OCI-LY1 (cell line): ENCODE measurements around the gene MED25.

ENCODE experiments used
- H2AFZ ChIP-seq: fragments of 200-600 bp; sonication (generic), shearing (Covaris generic); 2 replicates; pipeline ENCODE4 v1.6.0; 2014; ENCODE audit warnings: antibody characterized with exemption, mild to moderate bottlenecking, low read length
- H3F3A ChIP-seq: fragments of 200-600 bp; sonication (generic), shearing (Covaris generic); 2 replicates; pipeline ENCODE4 v1.6.0; 2014; ENCODE audit warnings: mild to moderate bottlenecking, antibody characterized with exemption, low read length, moderate library complexity; ENCODE audit not compliant: insufficient read depth
- H3K27ac ChIP-seq: fragments of 200-600 bp; sonication (generic); 2 replicates; pipeline ENCODE4 v1.5.1; 2014; ENCODE audit warnings: low read length, mixed run types, mild to moderate bottlenecking, low read depth; ENCODE audit not compliant: poor library complexity, severe bottlenecking
- H3K27me3 ChIP-seq: fragments of 200-600 bp; sonication (generic); 2 replicates; pipeline ENCODE4 v1.6.0; 2014; ENCODE audit warnings: antibody characterized with exemption, mild to moderate bottlenecking, low read length, moderate library complexity; ENCODE audit not compliant: insufficient read depth
- H3K36me3 ChIP-seq: fragments of 200-600 bp; sonication (generic); 2 replicates; pipeline ENCODE4 v1.6.1; 2014; ENCODE audit warnings: mild to moderate bottlenecking, antibody characterized with exemption, low read length, moderate library complexity, mixed read lengths; ENCODE audit not compliant: insufficient read depth
- H3K4me1 ChIP-seq: fragments of 200-600 bp; sonication (generic); 2 replicates; pipeline ENCODE4 v1.5.1; 2014; ENCODE audit warnings: mild to moderate bottlenecking, low read length, moderate library complexity; ENCODE audit not compliant: insufficient read depth, severe bottlenecking
- H3K4me2 ChIP-seq: fragments of 200-600 bp; sonication (generic), shearing (Covaris generic); 2 replicates; pipeline ENCODE4 v1.6.1; 2014; ENCODE audit warnings: low read length
- H3K4me3 ChIP-seq: fragments of 200-600 bp; sonication (generic); 2 replicates; pipeline ENCODE4 v1.5.1; 2014; ENCODE audit warnings: low read length, low read depth, mild to moderate bottlenecking, mixed read lengths; ENCODE audit not compliant: poor library complexity, severe bottlenecking
- H3K79me2 ChIP-seq: fragments of 200-600 bp; shearing (Covaris generic); 2 replicates; pipeline ENCODE4 v1.6.1; 2016; ENCODE audit warnings: mixed run types, low read length, mixed read lengths; ENCODE audit not compliant: insufficient read depth
- H3K9ac ChIP-seq: fragments of 200-600 bp; sonication (generic), shearing (Covaris generic); 2 replicates; pipeline ENCODE4 v1.6.1; 2014; ENCODE audit warnings: mild to moderate bottlenecking, low read length, mixed read lengths
- H3K9me2 ChIP-seq: fragments of 200-600 bp; sonication (generic), shearing (Covaris generic); 2 replicates; pipeline ENCODE4 v1.6.1; 2014; ENCODE audit warnings: low read depth, mild to moderate bottlenecking, low read length, mixed read lengths
- H3K9me3 ChIP-seq: fragments of 200-600 bp; shearing (Covaris generic); 2 replicates; pipeline ENCODE4 v1.6.1; 2014; ENCODE audit warnings: low read length, mixed read lengths
- H4K20me1 ChIP-seq: fragments of 200-600 bp; sonication (generic), shearing (Covaris generic); 2 replicates; pipeline ENCODE4 v1.6.0; 2016; ENCODE audit warnings: mild to moderate bottlenecking, low read length; ENCODE audit not compliant: insufficient read depth
- CTCF ChIP-seq: fragments of 200-600 bp; sonication (generic), shearing (Covaris generic); IDR thresholded peaks from 2 replicates; pipeline ENCODE4 v1.5.1; 2017; ENCODE audit warnings: mild to moderate bottlenecking, antibody characterized with exemption, low read length, moderate library complexity, mixed read lengths
- EZH2 ChIP-seq: fragments of 200-600 bp; sonication (generic), shearing (Covaris generic); IDR thresholded peaks from 2 replicates; pipeline ENCODE4 v1.8.0; 2017; ENCODE audit warnings: borderline replicate concordance, mixed run types, mild to moderate bottlenecking, antibody characterized with exemption, low read length, moderate library complexity, mixed read lengths

Gene MED25

GRCh38 chr19:49858088-49858985, 40.2 kb downstream of the MED25 start:
- peak overlapping the region; percentile 66 for H3K27ac ChIP-seq
- no peak overlapping the region for H2AFZ ChIP-seq
- no peak overlapping the region for H3K4me3 ChIP-seq
- no peak overlapping the region for H3K4me2 ChIP-seq
- H3K27me3 ChIP-seq, result no peaks in the 10 kb centered on the region
- peaks cover 37% of the 10 kb centered on the region for H3K4me1 ChIP-seq
- H3K36me3 ChIP-seq, result peaks cover 85% of the 10 kb centered on the region
- H3K9me3 ChIP-seq, result no peaks in the 10 kb centered on the region
- TF ChIP-seq EZH2 (no peak), CTCF (peak; percentile 41; the same call in 1 of the 2 replicates)
- H3K9me2 ChIP-seq, result no peaks in the 10 kb centered on the region
- H3K9ac ChIP-seq, result no peak overlapping the region
- H3F3A ChIP-seq, result no peaks in the 10 kb centered on the region
- no peaks in the 10 kb centered on the region for H4K20me1 ChIP-seq
- H3K79me2 ChIP-seq, result peaks cover 8% of the 10 kb centered on the region

- no peaks in the 10 kb centered on the region for H3K9me2 ChIP-seq
- H4K20me1 ChIP-seq, result no peaks in the 10 kb centered on the region
- no peaks in the 10 kb centered on the region for H3K79me2 ChIP-seq
- H2AFZ ChIP-seq, result no peak overlapping the region
- no peaks in the 10 kb centered on the region for H3K27me3 ChIP-seq
- H3F3A ChIP-seq, result no peaks in the 10 kb centered on the region
- H3K27ac ChIP-seq, result no peak overlapping the region
- no peak overlapping the region for H3K9ac ChIP-seq
- TF ChIP-seq CTCF (no peak), EZH2 (no peak)
- no peak overlapping the region for H3K4me2 ChIP-seq
- peaks cover 28% of the 10 kb centered on the region for H3K4me1 ChIP-seq
- H3K4me3 ChIP-seq, result no peak overlapping the region
- peaks cover 93% of the 10 kb centered on the region for H3K36me3 ChIP-seq
- no peaks in the 10 kb centered on the region for H3K9me3 ChIP-seq
Observed at GRCh38 chr19:49859682-49860335, 41.7 kb downstream of the MED25 start.

GRCh38 chr19:49860336-49861102, 42.4 kb downstream of the MED25 start:
- Histone ChIP-seq H3F3A (no peaks in the 10 kb centered on the region), H3K4me1 (peaks cover 31% of the 10 kb centered on the region), H2AFZ (no peak overlapping the region), H3K27me3 (no peaks in the 10 kb centered on the region), H3K4me3 (no peak overlapping the region), H3K9ac (no peak overlapping the region), H3K27ac (peak overlapping the region; percentile 20), H3K9me2 (no peaks in the 10 kb centered on the region), H3K9me3 (no peaks in the 10 kb centered on the region), H3K36me3 (peaks cover 89% of the 10 kb centered on the region), H3K4me2 (no peak overlapping the region), H3K79me2 (no peaks in the 10 kb centered on the region), H4K20me1 (no peaks in the 10 kb centered on the region)
- no peak for TF ChIP-seq CTCF
- TF ChIP-seq EZH2, result no peak
